GM18508 (cell line): Measurements from ENCODE around the gene CNBD2.
"Not testable (repeated sequence)": the region's sequence is repeated elsewhere in the genome, so short reads cannot be mapped to it uniquely, and the experiment has no call there.

Experiments used
- ATAC-seq: cut with Tn5 transposase; IDR thresholded peaks from one replicate; pipeline ENCODE4 v1.9.1; 2021; ENCODE audit warnings: moderate number of reproducible peaks; ENCODE audit not compliant: insufficient read depth, unreplicated experiment

Gene CNBD2

GRCh38 chr20:35967979-35968640, at the start of gene CNBD2:
Gene CNBD2, plus strand, starts transcription at chr20:35968590. Its CDS starts 173 bp downstream, at chr20:35968763.
- no peak for ATAC-seq

DNA sequence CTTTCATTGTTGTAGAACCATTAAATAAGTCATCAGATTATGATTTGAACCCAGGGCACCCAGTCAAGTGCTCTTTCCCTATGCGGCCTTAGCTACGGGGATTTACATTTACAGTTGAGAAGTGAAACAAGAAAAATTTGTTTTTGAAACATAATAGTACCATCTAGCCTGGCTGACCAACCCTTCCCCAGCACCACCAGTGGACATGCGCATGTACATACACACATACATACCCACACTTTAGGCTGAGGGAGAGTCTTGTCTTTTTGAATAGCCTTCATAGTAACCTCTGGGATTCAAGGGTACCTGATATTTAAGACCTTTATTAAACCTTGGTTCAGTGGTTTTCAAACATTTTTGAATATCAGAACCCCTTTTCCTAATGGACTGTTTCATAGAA, 47.9 kb upstream of the CNBD2 start:
- no peak for ATAC-seq

DNA sequence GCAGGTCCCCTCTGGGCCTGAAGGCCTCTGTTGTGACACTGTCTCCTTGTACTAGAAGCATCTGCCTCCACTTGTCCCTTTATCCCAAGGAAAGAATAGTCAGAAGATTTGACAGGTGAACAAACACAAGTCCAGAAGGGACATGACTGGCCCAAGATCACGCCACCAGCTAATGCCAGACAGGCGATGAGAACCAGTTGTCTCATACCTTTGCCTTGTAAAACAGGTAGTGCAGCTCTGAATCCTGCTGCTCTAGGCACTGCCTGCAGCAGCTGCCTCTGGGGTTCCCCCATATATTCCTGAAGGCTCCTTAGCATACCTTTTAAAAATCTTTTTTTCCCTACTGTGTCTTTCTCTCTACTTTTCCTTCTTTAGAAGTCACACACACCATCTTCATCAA, 39.1 kb upstream of the CNBD2 start:
- no peak for ATAC-seq

DNA sequence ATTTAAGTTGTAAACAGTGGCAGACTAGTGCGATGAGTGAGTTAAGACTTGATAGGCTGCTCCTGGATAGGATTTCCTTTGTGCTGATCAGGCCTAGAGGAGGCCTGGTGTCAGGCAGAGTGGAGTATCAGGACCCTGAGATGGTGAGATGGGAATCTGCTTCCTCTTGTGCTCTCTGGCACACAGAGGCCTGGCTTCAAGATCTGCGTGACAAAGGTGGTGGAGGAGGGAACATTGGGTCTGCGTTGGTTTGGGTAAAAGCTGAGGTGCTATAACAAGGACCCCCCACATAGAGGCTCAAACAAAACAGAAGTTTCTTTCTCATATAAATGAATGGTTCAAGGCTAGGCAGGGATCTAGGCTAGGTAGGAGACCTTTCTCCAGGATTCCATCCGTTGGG, 34.3 kb upstream of the CNBD2 start:
- no peak for ATAC-seq

DNA sequence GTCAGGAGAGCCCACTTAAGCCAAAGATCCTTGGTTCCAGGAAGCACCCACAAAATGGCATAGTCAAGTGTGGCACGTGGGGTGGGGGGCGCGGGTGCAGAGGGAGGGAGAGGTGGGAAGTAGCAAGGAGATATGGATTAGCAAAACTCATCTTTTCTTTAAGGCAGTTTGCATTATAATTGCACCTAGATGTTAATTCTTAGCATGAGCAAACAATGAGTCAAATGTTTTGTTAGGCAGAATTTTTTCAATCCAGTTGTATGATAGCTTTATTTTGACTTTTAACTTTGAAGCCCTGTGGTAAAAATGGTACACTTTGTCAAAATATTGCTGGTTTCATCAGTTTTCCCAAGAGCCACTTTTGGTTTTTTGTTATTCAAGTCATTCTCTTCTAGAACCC, 29.1 kb upstream of the CNBD2 start:
- ATAC-seq = no peak

GRCh38 chr20:35941620-35942019, 26.8 kb upstream of the CNBD2 start:
- ATAC-seq = no peak

DNA sequence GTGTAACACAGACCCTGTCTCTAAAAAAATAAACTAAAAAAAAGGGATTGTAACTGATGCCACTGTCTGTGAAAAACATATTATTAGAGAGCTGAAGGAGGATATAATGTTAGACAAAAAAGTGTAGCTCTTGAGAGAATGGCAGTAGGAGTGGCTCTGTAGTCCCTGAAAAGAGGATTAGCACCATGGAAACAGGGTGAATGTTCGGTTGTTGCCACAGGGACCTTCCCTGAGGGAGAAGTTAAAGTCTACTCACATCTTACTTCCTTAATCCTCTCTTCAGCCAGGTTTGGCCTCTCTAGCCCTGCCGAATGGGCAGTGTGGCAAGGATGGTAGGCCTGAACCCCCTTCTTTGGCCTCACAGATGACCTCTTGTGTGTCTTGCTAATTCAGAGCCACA, 26.1 kb upstream of the CNBD2 start:
- no peak for ATAC-seq

DNA sequence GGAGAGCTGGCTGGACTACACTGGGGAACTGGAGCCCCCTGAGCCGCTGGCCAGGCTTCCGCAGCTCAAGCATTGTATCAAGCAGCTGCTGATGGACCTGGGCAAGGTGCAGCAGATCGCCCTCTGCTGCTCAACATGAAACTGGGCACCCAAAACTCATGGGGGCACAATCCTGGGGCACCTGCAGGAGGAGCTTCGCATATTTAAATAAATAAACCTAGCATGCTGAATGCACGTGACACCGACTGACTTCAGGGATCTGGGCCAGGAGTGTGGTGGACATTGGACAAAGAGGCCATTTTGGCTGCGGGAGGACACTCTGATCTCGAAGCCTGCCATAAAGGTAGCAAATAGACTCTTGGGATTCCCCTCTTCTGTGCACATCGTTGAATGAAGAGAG, 20.9 kb upstream of the CNBD2 start:
- no peak for ATAC-seq

GRCh38 chr20:35947907-35948306, 20.5 kb upstream of the CNBD2 start:
- no peak for ATAC-seq

GRCh38 chr20:35950093-35950492, 18.3 kb upstream of the CNBD2 start:
- no peak for ATAC-seq

GRCh38 chr20:35952080-35952479, 16.3 kb upstream of the CNBD2 start:
- ATAC-seq = not testable (repeated sequence)

GRCh38 chr20:35952480-35953386, 15.7 kb upstream of the CNBD2 start:
- ATAC-seq = no peak

DNA sequence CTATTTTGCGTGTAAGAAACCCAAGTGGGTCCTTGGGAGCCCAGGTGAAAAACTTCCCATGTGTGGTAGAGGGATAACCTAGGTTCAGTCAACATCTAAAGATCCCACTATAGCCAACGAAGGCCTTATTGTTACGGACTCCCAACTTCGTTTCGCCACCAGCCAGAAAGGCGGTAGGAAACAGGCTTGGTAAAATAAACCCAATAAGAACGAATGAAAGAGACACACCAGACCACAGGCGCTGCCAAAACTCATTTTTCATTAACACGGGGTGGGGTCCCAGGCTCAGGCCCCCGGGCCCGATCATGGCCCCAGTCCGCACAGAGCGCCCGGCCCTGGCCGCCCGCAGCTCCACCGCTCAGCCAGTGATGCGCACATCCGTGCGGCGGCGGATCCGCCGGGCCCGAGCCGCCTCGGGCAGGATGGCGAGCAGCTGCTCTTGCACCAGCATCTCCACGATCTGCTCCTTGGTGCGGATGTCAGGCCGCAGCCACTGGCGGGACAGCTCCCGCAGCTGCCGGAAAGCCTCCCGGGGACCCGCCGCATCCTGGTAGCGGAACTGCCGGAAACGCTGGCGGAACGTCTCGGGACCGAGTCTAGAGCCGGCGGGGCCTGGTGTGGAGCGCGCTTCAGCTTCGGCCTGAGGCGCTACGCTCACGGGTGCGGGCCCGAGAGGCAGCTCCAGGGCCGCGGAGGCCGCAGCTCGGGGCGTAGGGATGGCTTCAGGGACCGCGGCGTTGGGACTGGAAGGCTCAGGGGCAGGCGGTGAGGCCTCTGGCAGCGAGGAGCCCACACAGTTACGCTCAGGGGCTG, 14.8 kb upstream of the CNBD2 start:
- ATAC-seq = no peak

DNA sequence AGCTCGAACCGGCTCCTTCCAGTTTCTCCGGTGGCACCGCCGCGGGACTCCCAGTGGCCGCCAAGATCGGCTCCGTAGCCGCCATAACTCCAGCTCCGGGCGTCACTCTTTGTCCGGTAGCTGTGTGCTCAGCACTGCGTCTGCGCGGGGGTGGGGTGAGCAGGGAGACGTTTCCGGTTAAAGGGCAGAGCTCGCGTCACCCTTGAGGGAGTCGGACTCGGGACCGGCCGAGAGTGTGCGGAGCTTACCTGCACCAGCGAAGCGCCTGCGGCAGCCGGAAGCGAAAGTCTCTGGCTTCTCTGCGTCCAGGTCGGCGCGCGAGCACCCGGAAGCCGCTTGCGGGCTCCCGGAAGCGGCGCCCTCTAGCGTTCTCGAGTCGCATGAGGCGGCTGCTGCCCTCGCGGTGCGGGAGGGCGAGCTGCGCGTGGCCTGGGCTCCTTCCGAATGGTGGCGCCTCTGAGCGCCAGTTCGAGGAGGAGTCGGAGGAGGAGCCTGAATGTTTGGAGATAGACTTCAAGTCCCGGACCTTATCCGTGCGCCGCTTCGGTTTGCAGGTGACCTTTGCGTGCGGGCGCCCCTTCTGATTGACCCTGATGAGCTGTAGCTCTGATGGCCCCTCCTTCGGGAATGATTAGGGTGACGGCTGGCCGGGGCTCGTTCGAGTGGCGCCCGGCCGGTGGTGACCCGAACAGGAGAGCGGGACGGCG, 14.0 kb upstream of the CNBD2 start, which contains the start of gene SCAND1:
Gene SCAND1, minus strand, starts transcription at position 303 of the 707 bp plus-strand sequence. Its CDS starts 218 bp downstream, at position 85.
- peak; percentile 79 for ATAC-seq

- ATAC-seq = no peak
Measured at GRCh38 chr20:35954907-35955251, 13.5 kb upstream of the CNBD2 start.

DNA sequence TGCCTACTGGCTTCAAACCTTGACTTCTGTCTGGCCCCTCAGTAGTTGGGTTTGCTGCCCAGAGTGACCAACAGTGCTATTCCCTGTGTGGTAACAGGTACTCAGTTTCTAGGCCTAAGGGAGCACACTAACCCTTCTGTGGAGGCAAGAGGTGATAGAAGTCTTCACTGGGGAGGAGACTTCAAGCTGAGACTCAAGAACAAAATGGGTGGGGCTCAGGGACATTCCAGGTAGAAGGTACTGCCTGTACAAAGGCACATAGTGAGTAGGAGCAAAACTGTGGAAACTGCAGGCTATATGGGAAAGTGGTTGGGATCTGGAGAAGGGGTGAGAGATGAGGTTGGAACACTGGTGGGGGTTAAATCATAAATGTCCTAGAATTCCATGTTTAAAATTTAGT, 11.8 kb upstream of the CNBD2 start:
- ATAC-seq = no peak

- not testable (repeated sequence) for ATAC-seq
Measured at GRCh38 chr20:35959291-35959690, 9.1 kb upstream of the CNBD2 start.

DNA sequence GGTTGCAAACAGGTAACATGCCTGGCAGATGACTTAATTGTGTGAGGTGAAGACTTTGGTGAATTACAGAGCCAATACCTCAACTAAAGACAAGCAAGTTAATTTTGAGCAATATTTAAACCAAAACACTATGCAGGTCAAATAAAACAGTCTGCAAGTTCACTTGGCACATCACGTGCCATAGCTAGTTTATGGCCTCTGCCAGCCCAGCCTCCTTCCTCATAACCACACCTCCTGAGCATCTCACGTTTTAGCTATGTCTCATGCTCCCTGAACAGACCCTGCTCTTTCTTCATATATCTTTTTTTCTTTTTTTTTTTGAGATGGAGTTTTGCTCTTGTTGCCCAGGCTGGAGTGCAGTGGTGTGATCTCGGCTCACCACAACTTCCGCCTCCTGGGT, 4.5 kb upstream of the CNBD2 start:
- no peak for ATAC-seq

GRCh38 chr20:35968930-35969329, 540 bp downstream of the CNBD2 start:
- no peak for ATAC-seq

- ATAC-seq = no peak
Measured at GRCh38 chr20:35971981-35972380, 3.6 kb downstream of the CNBD2 start.
